ENCODE results near the gene OR2M4. TPM values are rescaled to one million over a fixed set of nuclear protein-coding genes. Genes with fewer than 3 reads are reported as not detected.
"Not testable (repeated sequence)": the region's sequence is repeated elsewhere in the genome, so short reads cannot be mapped to it uniquely, and the experiment has no call there.

OR2M4 gene
- total RNA-seq, 2 experiments from 2014 or later = not detected

GRCh38 chr1:248239478-248239877 lies 8.3 kb downstream of the OR2M4 start:
- Histone ChIP-seq H3K4me3 (ENCODE audit: low read depth, low read length, poor library complexity, severe bottlenecking) (no peak overlapping the region), H3K36me3 (ENCODE audit: insufficient read depth, low read length) (no peaks in the 10 kb centered on the region), H3K9me2 (ENCODE audit: insufficient read depth, low read length) (no peaks in the 10 kb centered on the region), H3K79me2 (ENCODE audit: insufficient read depth, low read depth, low read length) (no peaks in the 10 kb centered on the region), H3K27ac (ENCODE audit: low read depth, low read length, poor library complexity, severe bottlenecking) (no peak overlapping the region), H3K4me1 (ENCODE audit: insufficient read depth, low read length, poor library complexity, severe bottlenecking) (no peaks in the 10 kb centered on the region), H4K20me1 (ENCODE audit: insufficient read depth, low read length) (no peaks in the 10 kb centered on the region), H3K9me3 (ENCODE audit: low read length) (no peaks in the 10 kb centered on the region), H2AFZ (ENCODE audit: low read length) (no peak overlapping the region), H3K4me2 (ENCODE audit: low read length) (no peak overlapping the region)
- ChIA-PET CTCF (ENCODE audit: unreplicated experiment) (no interaction called here), POLR2A (no interaction called here)
- intact Hi-C loops (cut with micrococcal nuclease; ENCODE audit: unreplicated experiment) = no loop called here
- no peak for TF ChIP-seq CTCF (conservative IDR thresholded peaks at IDR 0.05; ENCODE audit: low read length)
- TF ChIP-seq EZH2phosphoT487 (IDR thresholded peaks at IDR 0.05; ENCODE audit: borderline replicate concordance, low read depth, low read length) = no peak
- BruUV-seq (replicated peaks) = no TSS peak
- no peak for DNase-seq (ENCODE audit: low spot score)

GRCh38 chr1:248243204-248243603 lies 12.0 kb downstream of the OR2M4 start:
- H3K27ac ChIP-seq (ENCODE audit: low read depth, low read length, poor library complexity, severe bottlenecking) = no peak overlapping the region
- H3K9me2 ChIP-seq (ENCODE audit: insufficient read depth, low read length) = no peaks in the 10 kb centered on the region
- H3K4me3 ChIP-seq (ENCODE audit: low read depth, low read length, poor library complexity, severe bottlenecking) = no peak overlapping the region
- 0 out of 2 replicates have a peak overlapping the region, but pooled peaks have one; percentile 16 for H3K4me2 ChIP-seq (ENCODE audit: low read length)
- no peaks in the 10 kb centered on the region for H3K4me1 ChIP-seq (ENCODE audit: insufficient read depth, low read length, poor library complexity, severe bottlenecking)
- peak; percentile 84 for TF ChIP-seq CTCF (conservative IDR thresholded peaks at IDR 0.05; ENCODE audit: low read length)
- no peak for TF ChIP-seq EZH2phosphoT487 (IDR thresholded peaks at IDR 0.05; ENCODE audit: borderline replicate concordance, low read depth, low read length)
- intact Hi-C loops (cut with micrococcal nuclease; ENCODE audit: unreplicated experiment) = loop anchor here (5.0 kb wide), 1 partner anchor 564 kb away; no protein-coding TSS in a partner anchor
- CTCF ChIA-PET (ENCODE audit: unreplicated experiment) = no interaction called here
- peak; percentile 46 for DNase-seq (ENCODE audit: low spot score)
- no peaks in the 10 kb centered on the region for H3K79me2 ChIP-seq (ENCODE audit: insufficient read depth, low read depth, low read length)
- no TSS peak for BruUV-seq (replicated peaks)
- H3K36me3 ChIP-seq (ENCODE audit: insufficient read depth, low read length) = no peaks in the 10 kb centered on the region
- no peaks in the 10 kb centered on the region for H3K9me3 ChIP-seq (ENCODE audit: low read length)
- H4K20me1 ChIP-seq (ENCODE audit: insufficient read depth, low read length) = no peaks in the 10 kb centered on the region
- POLR2A ChIA-PET = interaction anchor here (0.7 to 1.5 kb wide), 2 partner anchors 8 to 17 kb away, joined by 4 to 5 read pairs; no protein-coding TSS in a partner anchor
- peak overlapping the region; percentile 31; the same call in 1 of the 2 replicates for H2AFZ ChIP-seq (ENCODE audit: low read length)

- H3K9me2 ChIP-seq (ENCODE audit: insufficient read depth, low read length); CTCF ChIA-PET (ENCODE audit: unreplicated experiment); H3K27ac ChIP-seq (ENCODE audit: low read depth, low read length, poor library complexity, severe bottlenecking); H3K79me2 ChIP-seq (ENCODE audit: insufficient read depth, low read depth, low read length); H3K4me1 ChIP-seq (ENCODE audit: insufficient read depth, low read length, poor library complexity, severe bottlenecking); H2AFZ ChIP-seq (ENCODE audit: low read length); H4K20me1 ChIP-seq (ENCODE audit: insufficient read depth, low read length); H3K9me3 ChIP-seq (ENCODE audit: low read length); BruUV-seq (replicated peaks); intact Hi-C loops (cut with micrococcal nuclease; ENCODE audit: unreplicated experiment); H3K4me2 ChIP-seq (ENCODE audit: low read length); DNase-seq (ENCODE audit: low spot score); H3K36me3 ChIP-seq (ENCODE audit: insufficient read depth, low read length); H3K4me3 ChIP-seq (ENCODE audit: low read depth, low read length, poor library complexity, severe bottlenecking): not testable (repeated sequence)
- POLR2A ChIA-PET = interaction anchor here (2.2 kb wide), 1 partner anchor 16 kb away, joined by 5 read pairs; no protein-coding TSS in a partner anchor
Observed at GRCh38 chr1:248259309-248259708, 28.1 kb downstream of the OR2M4 start.

All from OCI-LY7 (cell line).